NCI-H510A treated with DMSO at 0.1 percent for 48 hours (cell line): ENCODE measurements around the gene MYO16.
A peak's percentile ranks its signal among the peaks of the same experiment; 100 is the strongest.

Source experiments
- DNase-seq: peaks from one replicate; lab custom pipeline; 2025; lab: John Stamatoyannopoulos, UW

The MYO16 gene

GRCh38 chr13:108797354-108797753 is 167.9 kb downstream of the MYO16 start:
- no peak for DNase-seq

GRCh38 chr13:108807841-108808240 is 178.4 kb downstream of the MYO16 start:
- DNase-seq, result no peak

- no peak for DNase-seq
Measured at GRCh38 chr13:108812165-108812564, 182.8 kb downstream of the MYO16 start.

DNA sequence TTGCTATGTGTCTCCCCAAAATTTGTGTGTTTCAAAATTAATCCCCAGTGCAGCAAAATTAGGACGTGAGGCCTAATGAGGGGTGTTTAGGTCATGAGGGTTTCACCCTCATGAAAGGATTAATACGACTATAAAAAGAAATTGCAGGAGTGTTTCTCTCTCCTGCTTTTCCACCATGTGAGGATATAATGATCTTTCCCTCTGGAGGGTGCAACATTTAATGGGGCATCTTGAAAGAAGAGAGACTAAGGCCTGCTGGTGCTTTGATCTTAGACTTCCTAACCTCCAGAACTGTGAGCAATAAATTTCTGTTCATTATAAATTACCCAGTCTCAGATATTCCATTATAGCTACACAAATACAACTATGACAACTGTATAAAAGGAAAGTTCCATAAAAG is 183.2 kb downstream of the MYO16 start:
- no peak for DNase-seq

DNA sequence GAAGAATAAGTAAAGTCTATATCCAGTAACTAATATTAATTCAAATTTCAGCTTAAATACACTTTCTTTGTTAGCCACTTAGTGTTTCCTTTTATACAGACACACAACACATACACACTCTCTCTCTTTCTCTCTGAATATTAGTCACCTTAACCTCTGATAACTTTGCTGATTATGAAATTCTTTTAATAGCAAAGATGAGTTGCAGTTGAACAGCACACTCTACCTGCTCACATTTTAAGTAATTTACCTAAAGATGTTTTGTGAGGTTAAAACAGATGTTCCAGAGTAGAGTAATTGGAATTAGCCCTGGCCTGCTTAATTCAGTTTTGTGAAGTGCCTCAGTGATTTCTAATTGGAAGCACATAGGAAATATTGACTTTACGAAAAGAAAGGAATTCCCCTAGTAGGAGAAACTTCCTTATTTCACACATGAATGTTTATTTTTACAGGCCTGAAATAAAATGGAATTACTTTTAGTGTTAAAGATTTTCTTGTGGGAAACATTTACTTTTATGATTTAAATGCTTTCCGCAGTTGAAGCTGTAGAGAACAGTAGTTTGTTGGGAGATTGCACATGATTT is 184.3 kb downstream of the MYO16 start:
- DNase-seq, result no peak

- no peak for DNase-seq
Measured at GRCh38 chr13:108816375-108816774, 187.0 kb downstream of the MYO16 start.

- DNase-seq, result peak; percentile 55
Measured at GRCh38 chr13:108827646-108828045, 198.2 kb downstream of the MYO16 start.

DNA sequence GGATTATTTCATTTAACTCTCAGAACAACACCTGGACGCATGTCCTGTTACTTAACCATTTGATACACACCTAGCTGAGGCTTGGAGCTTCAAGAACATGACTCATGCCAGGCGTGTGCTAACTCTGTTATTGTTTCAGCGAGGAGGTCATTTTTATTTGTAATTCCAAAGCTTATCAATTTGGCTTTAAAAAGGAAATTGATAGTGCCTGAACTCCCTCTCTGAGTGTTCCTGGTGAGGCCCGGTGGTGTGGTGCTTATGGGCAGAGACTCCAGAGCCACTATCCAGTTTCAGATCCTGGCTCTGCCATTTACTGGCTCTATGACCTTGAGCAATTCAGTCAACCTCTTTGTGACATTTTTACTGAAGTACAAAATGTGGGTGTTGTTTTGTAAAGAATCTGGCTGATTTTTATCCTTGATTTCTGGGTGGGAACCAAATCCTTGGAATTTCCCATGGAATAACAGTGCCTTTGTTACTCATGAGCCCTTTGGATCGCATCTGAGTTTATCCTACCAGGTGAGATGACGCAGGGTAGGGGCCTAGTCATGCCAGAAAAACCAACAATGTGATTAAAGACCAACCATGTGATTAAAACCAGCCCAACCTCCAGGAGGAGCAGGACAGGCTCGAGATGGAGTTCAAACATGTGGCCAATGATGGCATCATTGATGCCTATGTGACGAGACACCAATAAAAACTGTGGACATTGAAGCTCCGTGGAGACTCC is 198.8 kb downstream of the MYO16 start:
- DNase-seq, result no peak

- DNase-seq, result no peak
Measured at GRCh38 chr13:108830916-108831315, 201.5 kb downstream of the MYO16 start.

GRCh38 chr13:108833531-108833930 is 204.1 kb downstream of the MYO16 start:
- no peak for DNase-seq

- DNase-seq, result no peak
Measured at GRCh38 chr13:108834193-108834592, 204.8 kb downstream of the MYO16 start.

DNA sequence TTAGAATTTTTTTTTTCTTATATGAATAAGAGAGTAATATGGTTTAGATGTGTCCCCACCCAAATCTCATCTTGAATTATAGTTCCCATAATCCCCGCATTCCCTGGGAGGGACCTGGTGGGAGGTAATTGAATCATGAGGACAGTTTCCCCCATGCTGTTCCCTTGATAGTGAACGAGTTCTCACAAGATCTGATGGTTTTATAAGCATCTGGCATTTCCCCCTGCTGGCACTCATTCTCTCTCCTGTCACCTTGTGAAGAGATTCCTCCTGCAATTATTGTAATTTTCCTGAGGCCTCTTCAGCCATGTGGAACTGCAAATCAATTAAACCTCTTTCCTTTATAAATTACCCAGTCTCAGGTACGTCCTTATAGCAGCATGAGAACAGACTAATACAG is 205.7 kb downstream of the MYO16 start:
- no peak for DNase-seq

DNA sequence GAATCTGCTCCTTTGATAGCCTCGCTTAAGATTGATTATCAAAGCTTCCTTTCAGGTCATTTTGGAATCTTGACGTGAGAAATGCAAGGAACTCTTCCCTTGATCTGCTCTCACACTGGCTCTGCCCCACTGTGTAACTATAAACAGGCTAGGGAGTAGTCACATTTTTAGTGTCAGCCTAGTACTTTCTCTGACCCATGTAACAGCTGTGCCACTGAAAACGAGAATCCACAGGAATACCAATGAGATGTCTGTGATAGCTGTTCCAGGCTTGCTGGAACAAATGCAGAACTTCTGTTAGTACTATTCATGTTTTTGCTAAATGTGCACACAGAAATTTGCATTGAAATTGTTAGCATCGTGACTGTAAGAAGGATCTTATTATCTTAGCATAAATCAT is 221.3 kb downstream of the MYO16 start:
- no peak for DNase-seq

DNA sequence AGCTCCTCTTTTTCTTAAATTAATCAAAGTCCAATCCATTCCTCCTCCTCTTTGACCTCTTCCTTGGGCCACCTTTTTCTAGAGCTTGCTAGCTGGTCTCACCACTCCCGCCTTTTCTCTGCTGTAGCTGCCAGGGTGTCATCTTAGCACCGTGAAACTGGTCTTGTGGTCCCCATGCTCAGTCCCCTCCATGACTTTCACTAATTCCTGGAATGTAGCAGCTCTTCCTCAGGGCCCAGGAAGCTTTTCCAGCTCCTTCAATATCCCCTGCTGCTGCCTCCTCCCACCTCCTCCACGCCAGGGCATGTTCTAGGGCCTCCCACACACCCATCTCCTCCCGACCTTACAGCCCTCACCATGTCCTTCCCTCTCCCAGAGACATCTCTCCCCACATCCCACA is 222.2 kb downstream of the MYO16 start:
- DNase-seq, result no peak

DNA sequence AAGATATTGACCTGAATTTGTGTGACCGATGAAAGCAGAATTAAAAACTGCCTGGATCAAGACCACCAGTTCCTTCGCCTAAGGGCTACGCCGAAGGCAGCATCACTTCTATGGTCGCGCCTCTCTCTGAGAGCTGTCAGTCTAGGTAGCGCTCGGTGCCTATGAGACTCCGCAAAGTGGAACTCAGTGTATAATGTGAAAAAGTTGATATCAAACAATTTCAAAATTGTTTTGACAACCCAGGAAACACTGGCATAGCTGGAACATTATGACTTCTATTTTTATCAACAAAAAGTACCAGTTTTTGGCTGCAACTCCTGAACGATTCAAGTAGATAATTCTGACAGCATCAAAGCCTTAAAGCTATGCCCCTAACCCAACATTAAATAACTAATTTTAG is 223.6 kb downstream of the MYO16 start:
- no peak for DNase-seq

DNA sequence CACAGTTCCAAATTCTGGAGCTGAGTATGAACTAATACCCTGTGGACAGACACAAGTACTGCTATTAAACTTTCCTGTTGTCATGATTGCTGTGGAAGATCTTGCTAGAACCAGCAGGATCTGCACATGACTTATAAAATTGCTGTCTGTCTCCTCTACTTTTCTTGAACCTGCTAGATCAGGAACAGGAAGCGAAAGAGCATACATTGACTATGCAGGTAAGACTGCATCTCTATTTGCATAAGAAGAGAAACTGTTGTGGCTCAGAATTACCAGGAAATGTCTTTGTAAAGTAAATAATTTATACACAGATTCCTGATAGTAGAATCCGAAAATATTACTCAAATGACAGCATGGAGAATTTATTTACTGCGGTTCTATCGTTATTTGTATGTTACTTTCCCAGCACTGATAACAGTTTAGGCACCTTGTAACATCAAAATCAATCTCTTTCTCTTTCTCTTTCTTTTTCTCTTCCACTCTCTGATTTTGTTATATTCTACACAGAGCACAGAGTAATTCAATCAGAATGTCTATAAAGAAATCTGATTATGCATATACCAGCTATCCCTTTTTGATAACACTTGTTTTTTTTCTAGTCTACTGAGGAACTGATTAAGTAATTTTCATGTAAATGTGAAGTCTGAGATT is 226.5 kb downstream of the MYO16 start:
- no peak for DNase-seq

DNA sequence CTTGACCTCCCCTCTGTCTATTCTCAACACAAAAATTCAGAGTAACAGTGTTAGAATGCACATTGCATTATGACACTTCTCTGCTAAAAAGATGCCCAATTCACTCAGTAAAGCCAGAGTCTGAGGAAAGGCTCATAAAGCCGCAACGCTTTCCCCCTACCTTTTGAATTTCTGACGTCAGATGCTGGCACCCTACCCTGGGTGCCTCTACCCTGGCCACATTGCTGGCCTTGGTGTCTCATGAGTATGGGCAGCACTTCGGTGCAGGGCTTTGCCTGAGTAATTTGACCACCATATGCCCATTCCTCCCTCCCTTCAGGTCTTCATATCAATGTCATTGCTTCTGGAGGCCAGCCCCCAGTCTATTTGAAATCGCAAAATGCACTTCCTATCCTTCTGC is 229.3 kb downstream of the MYO16 start:
- DNase-seq, result no peak

DNA sequence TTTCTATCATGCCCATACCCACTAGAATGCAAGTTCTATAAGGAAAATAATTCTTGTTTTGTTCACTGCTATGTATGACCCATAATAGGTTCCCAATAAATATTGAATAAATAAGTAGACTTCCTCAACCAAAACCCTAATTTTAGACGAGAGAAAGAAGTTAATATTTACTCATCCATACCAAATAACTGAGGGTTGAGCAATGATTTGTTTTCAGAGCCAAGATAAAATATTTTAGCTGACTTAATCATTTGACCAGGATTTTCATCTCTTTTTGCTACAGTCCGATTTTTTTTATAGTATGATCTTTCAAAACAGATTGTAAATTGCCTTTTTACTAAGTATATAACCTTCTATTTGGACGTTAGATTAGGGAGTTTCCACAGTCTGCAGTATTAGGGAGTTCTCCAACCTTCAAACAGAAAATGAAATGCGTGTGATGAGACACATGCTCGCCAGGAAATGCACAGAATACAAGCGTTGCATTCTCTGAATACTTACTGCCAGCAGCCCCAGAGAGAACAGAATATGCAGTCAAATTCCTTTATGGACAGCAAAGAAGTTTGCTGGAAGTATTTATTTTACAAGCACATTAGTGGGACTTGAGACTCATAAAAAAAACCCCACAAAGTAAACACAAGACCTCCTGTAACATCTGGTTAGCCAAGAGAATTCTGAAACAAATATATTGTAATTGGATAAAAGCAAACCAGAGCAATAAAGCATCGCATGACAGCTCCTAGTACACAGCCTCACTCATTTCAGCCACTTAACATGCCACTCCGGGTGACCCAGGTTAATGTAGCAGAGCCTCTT is 230.0 kb downstream of the MYO16 start:
- no peak for DNase-seq

DNA sequence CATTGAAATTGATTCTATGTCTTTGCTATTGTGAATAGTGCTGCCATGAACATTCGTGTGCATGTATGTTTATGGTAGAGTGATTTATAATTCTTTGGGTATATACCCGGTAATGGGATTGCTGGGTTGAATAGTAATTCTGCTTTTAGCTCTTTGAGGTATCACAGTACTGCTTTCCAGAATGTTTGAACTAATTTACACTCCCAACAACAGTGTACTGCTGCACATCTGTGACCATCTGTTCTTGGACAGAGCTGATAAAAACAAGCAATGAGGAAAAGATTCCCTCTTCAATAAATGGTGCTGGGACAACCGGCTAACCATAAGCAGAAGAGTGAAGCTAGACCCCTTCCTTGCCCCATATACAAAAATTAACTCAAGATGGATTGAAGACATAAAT is 231.0 kb downstream of the MYO16 start:
- DNase-seq, result no peak

GRCh38 chr13:108877300-108877699 is 247.9 kb downstream of the MYO16 start:
- DNase-seq, result no peak

DNA sequence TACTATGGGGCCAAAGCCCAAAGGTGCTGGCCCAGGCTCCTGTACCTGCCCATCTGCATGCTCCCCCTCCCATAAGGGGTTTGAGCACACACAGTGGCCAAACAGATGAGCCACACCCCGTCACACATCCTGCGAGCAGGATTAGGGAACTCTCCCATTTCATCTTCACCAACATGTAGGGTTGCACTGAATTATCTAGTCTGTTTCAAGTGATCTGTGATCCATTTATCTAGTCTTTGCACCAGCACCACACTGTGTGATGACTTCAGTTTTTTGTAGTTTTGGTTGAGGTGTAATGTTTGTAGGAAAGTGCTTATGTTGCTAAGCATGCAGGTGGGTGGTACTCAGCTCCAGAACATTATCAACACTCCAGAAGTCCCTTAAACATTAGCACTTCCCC is 249.3 kb downstream of the MYO16 start:
- no peak for DNase-seq

DNA sequence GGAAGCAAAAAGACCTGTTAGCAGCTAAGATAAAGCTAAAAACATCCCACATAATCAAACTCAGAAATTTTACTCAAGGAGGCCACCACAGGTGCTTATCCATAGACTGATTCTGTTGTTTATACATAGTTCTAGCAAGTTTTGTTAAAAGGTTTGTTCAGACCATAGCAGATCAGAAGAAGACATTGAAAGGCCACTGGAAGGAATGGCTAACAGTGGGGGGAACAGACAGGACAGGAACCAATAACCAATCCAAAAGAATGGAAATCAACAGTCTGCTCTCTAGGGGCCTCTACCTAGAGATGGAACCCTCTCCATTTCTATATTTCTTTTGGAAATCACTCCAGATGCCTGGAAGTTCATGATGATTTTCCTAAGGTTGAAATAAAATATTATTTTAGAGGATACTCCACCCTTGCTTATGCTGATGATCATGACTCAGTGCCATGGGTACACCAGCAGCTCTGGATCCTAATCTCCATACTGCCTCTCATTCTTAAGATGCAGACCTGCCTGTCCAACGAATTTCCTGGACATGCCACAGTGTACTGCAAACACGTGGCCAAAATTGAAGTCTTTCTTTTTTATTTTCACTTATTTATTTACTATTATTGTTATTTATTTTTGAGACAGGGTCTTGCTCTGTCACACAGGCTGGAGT is 260.0 kb downstream of the MYO16 start:
- DNase-seq, result no peak
